CD4-positive, alpha-beta T cell treated with Interleukin-6 at 100 ng/mL for 8 hours (primary cell): ENCODE measurements around the gene PTCD1.

ENCODE experiments used
- DNase-seq: peaks from one replicate; pipeline ENCODE4 v3.0.0-alpha.2; 2020; ENCODE audit warnings: mixed read lengths, low spot score

The PTCD1 gene

DNA sequence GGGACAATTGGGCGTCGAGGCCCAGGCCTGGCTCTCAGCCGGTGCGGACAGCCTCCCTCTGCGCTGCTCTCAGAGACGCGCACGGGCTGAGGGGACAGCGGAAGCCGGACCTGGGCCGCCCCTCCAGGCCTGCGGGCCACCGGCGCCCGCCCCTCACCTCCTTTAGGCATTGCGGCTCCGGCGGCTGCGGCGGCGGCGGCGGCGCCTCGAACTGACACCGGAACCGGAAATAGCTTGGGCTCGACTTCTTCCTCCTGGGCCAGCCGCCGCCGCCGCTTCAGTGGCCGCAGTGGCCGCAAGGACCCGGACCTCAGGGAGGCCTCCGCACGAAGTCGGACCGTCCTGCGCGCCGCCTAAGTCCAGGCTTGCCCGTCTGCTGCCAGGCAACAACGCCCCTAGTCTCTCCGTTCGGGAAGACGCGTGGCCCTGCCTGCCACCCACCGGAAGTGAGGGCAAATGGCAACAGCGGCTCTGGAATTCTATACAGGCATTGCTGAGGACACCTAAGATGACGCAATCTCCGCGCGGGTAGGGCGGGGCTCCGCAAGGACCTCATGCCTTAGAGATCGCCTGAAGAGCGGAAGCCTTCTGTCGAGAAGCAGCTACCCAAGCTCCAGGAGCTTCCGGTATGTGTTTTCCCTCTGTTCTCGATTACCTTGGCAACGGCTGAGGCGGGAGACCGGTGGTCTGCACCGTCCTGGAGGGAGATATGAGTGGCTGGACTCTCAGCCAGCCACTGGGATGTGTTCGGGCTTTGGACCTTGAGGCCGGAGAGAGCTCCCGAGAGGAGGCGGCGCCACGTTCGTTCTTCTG is 30.0 kb downstream of the PTCD1 start, which contains the start of the genes BUD31 and PDAP1:
Gene BUD31, plus strand, starts transcription at position 591 of the 813 bp plus-strand sequence. CDS start 2,124 bp downstream, outside the sequence.
Gene PDAP1, minus strand, starts transcription at position 219 of the 813 bp plus-strand sequence. Its CDS starts 49 bp downstream, at position 170.
- DNase-seq: peak; percentile 93

DNA sequence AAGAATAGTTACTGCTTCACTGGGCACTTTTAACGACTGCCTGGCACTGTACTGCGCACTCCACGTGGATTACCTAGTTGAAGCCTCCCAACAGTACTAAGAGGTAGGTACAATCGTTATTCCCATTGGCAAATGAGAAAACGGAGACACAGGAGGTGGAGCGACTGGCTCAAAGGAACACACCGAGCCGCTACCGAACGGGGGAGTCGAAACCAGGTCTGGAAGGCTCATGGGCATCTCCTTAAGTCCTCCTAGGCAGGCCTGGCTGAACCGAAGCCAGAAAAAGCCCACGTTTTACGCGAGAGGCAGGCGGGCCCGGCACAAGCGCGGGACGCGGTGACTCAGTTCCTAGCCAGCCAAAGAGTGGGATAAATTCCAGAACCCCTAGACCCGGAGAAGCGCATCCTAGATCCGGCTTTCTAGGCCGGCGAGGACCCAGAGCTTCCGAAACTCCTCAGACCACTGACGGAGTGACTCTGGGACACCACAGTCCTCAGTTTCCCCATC is 30.7 kb downstream of the PTCD1 start:
- no peak for DNase-seq

DNA sequence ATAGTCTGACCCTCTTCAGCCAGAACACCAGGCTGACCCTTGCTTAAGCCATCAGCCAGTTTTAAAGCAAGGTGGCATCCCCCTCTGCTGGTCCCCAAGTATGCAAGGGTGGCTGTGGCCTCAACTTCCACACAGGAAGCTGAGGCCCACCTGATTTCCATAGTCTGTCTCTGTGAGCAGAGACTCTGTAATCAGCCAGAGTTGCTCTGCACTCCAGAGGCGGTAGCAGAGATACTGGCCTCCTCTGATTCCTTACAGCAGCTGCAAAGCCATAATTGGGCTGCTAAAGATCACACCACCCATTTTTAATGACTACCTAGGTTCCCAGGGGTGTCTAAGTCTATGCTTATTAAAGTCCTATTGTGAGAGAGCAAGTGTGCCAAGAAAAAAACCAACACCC is 32.0 kb downstream of the PTCD1 start:
- DNase-seq: no peak

GRCh38 chr7:99404977-99405320 is 33.6 kb downstream of the PTCD1 start:
- DNase-seq: no peak

GRCh38 chr7:99404235-99404976 is 34.2 kb downstream of the PTCD1 start:
- no peak for DNase-seq

GRCh38 chr7:99403764-99404163 is 34.8 kb downstream of the PTCD1 start:
- DNase-seq: no peak

GRCh38 chr7:99402854-99403253 is 35.7 kb downstream of the PTCD1 start:
- DNase-seq: no peak

DNA sequence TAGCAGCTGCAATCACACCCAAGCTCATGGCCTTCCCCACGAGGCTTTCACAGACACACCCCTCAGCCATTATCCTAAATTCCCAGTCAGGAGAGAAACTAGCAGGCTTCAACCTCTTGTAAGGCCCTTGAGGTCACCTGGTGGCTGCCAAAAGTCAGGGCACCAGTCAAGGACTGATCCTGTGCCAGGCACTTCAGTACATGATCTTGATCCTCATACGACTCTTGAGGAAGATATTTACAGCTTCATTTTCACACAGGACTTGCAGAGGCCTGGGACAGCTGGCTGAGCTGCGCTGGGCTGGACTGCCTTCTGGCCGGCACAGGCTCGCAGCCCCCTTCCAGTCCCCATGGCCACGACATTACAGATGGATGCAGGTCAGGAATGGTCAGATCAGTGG is 39.0 kb downstream of the PTCD1 start:
- DNase-seq: no peak

GRCh38 chr7:99398891-99399445 is 39.6 kb downstream of the PTCD1 start:
- DNase-seq: no peak

DNA sequence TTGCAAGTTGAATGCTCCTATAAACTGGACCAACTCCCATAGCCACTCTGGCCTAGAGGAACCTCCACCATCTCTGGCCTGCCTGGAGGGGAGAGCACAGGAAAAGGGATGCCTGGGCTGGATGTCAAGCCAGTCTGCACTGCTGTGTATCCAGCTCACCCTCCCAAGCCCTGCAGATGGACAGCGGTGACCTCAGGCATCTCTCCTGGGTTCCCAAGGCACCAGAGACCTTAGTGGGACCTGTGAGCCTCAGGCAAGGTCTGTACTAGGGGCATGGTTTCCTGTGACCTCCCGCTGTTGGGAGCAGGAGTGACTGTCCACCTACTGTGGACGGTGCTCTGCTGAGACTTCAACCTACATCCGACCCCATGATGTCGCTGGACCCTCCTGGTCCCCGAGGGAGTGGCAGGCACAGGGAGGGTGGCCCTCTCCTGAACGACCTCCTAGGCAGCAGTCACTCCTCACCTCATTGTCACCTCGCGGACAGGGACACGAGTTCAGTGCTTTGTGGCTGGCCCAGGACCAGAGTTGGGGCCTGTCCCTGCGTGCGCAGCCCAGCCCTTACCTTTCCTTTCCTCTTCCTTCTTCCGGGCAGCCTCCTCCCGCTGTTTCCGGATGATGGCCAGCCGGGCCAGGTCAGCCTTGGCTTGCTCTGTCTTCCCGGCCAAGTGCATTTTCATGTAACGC is 41.2 kb downstream of the PTCD1 start:
- no peak for DNase-seq

DNA sequence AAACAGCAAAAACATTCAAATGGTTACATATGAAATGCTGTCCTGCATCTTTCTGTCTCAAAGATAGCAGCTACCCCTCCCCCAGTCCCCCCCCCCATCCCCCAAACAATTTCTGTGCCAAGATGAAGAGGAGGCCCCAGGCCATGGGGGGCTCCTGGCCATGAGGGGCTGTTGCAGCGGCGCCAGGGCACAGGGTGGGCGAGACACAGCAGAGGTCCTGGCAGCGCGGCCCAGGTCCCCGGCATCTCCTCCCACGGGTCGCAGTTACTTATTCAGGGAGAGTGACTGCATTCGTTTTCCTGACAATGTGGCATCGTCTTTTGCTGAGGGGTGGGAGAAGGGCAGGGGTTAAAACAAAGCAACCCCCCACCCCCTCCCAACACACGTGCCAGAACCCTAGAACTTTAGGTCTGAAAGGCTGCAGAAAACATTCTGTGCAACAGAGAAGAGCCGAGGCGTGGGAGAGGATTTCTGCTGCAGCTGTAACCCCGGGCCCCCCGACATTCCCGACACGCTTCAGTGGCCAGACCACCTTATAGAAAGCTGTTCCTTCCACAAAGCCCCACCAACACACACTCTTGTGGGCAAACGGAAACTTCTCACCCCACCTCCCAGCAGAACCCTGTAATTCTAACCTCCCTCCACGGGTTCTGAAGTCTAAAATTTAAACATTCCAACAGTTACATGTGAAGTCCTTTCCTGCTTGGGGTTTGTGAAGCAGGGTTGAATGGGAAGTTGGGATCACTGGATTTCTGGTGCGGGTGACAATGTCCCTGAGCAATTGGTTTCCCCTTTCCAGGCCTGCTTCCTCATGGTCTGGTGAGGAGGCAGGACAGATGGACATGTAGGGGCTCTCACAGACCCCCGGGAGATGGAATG is 41.9 kb downstream of the PTCD1 start:
- no peak for DNase-seq

GRCh38 chr7:99395616-99396327 is 42.8 kb downstream of the PTCD1 start:
- DNase-seq: no peak

DNA sequence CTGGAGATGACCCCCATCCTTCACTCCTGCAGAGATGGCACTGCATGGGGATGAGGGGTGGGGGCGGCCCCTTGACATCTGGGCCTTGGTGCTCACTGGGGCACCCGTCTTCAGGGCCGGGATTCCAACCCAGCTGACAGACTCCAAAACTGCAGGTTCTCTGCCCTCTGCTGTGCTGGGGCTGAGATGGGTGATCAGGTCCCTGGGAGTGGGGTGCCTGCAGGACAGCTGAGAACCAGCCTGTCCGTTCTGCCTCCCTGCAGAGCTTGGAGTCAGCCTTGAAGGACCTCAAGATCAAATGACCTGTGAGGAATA is 44.5 kb downstream of the PTCD1 start:
- no peak for DNase-seq

GRCh38 chr7:99393355-99394187 is 45.0 kb downstream of the PTCD1 start:
- DNase-seq: no peak

GRCh38 chr7:99392659-99393354 is 45.8 kb downstream of the PTCD1 start:
- peak; percentile 80 for DNase-seq

- no peak for DNase-seq
Observed at GRCh38 chr7:99392046-99392445, 46.6 kb downstream of the PTCD1 start.

- no peak for DNase-seq
Observed at GRCh38 chr7:99390941-99391602, 47.5 kb downstream of the PTCD1 start.

DNA sequence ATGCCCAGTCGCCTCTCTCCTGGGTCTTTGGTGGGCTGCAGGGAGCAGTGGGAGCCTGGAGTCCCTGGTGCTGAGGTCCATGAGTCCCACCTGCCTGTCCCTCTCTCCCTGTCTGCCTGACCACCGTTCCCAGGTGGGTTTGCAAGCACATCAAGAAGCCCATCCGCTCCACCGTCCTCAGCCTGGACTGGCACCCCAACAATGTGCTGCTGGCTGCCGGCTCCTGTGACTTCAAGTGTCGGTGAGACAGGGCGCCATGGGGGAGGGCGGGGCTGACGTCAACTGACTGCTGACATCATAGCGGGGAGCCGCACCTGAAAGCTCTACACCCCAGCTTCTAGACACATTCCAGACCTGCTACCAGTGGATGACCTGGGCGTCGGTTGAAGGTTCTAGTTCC is 48.8 kb downstream of the PTCD1 start:
- DNase-seq: no peak

- DNase-seq: no peak
Observed at GRCh38 chr7:99387912-99388311, 50.7 kb downstream of the PTCD1 start.
